GM23248 (cell line): ENCODE data around the gene MAP6. TPM values are rescaled to one million over a fixed set of nuclear protein-coding genes. Genes with fewer than 3 reads are reported as not detected.

ENCODE experiments used
- DNase-seq: peaks from one replicate; pipeline ENCODE4 v3.0.0-alpha.2; 2015
- H2AFZ ChIP-seq: fragments of 200-600 bp; sonication (generic); 2 replicates; pipeline ENCODE4 v1.6.1; 2016; ENCODE audit warnings: antibody characterized with exemption
- H3F3A ChIP-seq: fragments of 200-600 bp; sonication (generic); 2 replicates; pipeline ENCODE4 v1.6.1; 2016; ENCODE audit warnings: mild to moderate bottlenecking, antibody characterized with exemption, mixed run types; ENCODE audit not compliant: insufficient read depth
- H3K27ac ChIP-seq: fragments of 200-600 bp; sonication (generic); 2 replicates; pipeline ENCODE4 v1.5.1; 2016; ENCODE audit warnings: mild to moderate bottlenecking
- H3K27me3 ChIP-seq: fragments of 200-600 bp; sonication (generic); replicated peaks from 2 replicates; pipeline ENCODE4 v1.6.1; 2016; ENCODE audit warnings: mild to moderate bottlenecking; ENCODE audit not compliant: insufficient read depth
- H3K36me3 ChIP-seq: fragments of 200-600 bp; sonication (generic); 2 replicates; pipeline ENCODE4 v1.6.1; 2016; ENCODE audit warnings: low read depth, mild to moderate bottlenecking
- H3K4me1 ChIP-seq: fragments of 200-600 bp; sonication (generic); 2 replicates; pipeline ENCODE4 v1.6.1; 2016; ENCODE audit warnings: mild to moderate bottlenecking; ENCODE audit not compliant: insufficient read depth
- H3K4me2 ChIP-seq: fragments of 200-600 bp; sonication (generic); one replicate; pipeline ENCODE4 v1.6.1; 2016; ENCODE audit warnings: mild to moderate bottlenecking; ENCODE audit not compliant: unreplicated experiment
- H3K4me3 ChIP-seq: fragments of 200-600 bp; sonication (generic); 2 replicates; pipeline ENCODE4 v1.5.1; 2016; ENCODE audit warnings: mild to moderate bottlenecking
- H3K79me2 ChIP-seq: fragments of 200-600 bp; sonication (generic); 2 replicates; pipeline ENCODE4 v1.6.1; 2016; ENCODE audit warnings: mild to moderate bottlenecking; ENCODE audit not compliant: insufficient read depth
- H3K9ac ChIP-seq: fragments of 200-600 bp; sonication (generic); 2 replicates; pipeline ENCODE4 v1.6.1; 2016; ENCODE audit warnings: mild to moderate bottlenecking
- H3K9me2 ChIP-seq: fragments of 200-600 bp; sonication (generic); 2 replicates; pipeline ENCODE4 v1.6.1; 2016; ENCODE audit warnings: mixed run types, mild to moderate bottlenecking, moderate library complexity; ENCODE audit not compliant: insufficient read depth
- H3K9me3 ChIP-seq: fragments of 200-600 bp; sonication (generic); one replicate; pipeline ENCODE4 v1.6.1; 2017; ENCODE audit warnings: low read depth
- H4K20me1 ChIP-seq: fragments of 200-600 bp; sonication (generic); 2 replicates; pipeline ENCODE4 v1.6.0; 2016; ENCODE audit not compliant: insufficient read depth
- EZH2 ChIP-seq: fragments of 200-600 bp; sonication (generic); IDR thresholded peaks from 2 replicates; pipeline ENCODE4 v1.6.1; 2018; ENCODE audit warnings: antibody characterized with exemption, mild to moderate bottlenecking; ENCODE audit not compliant: insufficient read depth, poor library complexity, severe bottlenecking
- EZH2phosphoT487 ChIP-seq: fragments of 200-600 bp; sonication (generic); IDR thresholded peaks from 2 replicates; pipeline ENCODE4 v1.6.1; 2018; ENCODE audit warnings: antibody characterized with exemption, moderate library complexity, mild to moderate bottlenecking, low read depth; ENCODE audit not compliant: insufficient read depth
- WGBS, 2 experiments: methylation state at CpG; one replicate each; pipeline ENCODE4 v1.1.6; 2015 to 2017; ENCODE audit warnings: low lambda C conversion rate in 2 of 2, low coverage in 1 of 2; ENCODE audit errors: missing lambda C conversion rate in 2 of 2; 5-methylcytosine and 5-hydroxymethylcytosine counted together
- in situ Hi-C: fragments of 300-500 bp; cut with MboI; formaldehyde crosslinking; loops from 2 replicates; pipeline ENCODE4 v1.15.0; 2020
- polyA plus RNA-seq: library from polyadenylated mRNA; unstranded; fragments of >200 nt; fragmentation: Nextera tagmentation; extraction: Ambion mirVana; gene quantifications from 2 replicates; pipeline ENCODE4 v1.2.1, GENCODE V29; 2016
- total RNA-seq: library from RNA; depleted of rRNA; stranded (reverse); fragments of >200 nt; shearing (Covaris generic); gene quantifications from 2 replicates; pipeline ENCODE4 v1.2.3, GENCODE V29; 2014

MAP6 gene
- total and polyA plus RNA-seq, 2 experiments from 2014 or later, result 3.4 to 5.2 TPM

DNA sequence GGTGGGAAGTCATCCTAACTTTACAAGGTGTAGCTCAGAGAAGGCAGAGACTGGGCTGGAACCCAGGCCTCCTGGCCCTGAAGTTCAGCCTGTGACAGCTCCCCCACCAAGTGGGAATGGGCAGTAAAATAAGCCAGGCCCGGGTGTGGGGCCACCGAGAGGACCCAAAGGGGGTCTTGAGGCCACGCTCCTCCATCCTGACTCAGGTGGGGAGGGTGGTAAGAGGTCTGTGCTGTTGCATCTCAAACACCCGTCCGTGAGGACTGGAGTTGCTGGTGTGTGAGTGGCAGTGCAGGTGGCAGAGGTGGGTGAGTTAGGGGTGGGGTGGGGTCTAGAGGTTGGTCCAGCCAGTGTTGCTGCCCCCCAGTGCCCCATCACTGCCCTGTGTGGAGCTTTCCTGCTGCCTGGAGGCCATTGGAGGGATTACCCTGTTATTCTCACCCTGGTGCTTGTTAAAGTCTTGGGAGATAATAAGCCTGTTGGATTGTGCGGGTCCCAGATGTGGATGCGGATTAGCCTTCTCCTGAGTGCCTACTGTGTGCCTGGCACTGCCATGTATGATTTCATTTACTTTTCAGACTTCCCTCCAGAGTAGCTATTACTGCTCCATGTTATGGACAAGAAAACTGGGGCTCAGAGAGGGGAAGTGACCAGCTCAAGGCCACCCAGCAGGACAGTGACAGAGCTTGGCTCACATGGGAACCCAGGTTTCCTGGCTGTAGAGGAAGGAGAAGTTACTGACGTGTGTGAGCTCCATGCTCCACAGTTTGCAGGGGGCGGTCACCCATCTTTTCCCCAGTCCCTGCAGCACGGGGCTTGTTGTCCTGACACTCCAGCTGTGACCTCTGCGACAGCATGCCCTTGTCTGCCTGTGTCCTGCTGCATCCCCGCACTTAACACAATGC lies 93.9 kb downstream of the MAP6 start:
- in situ Hi-C loops, result no loop called here
- 61 to 66% methylated on average over 12 of the region's 12 CpGs for WGBS, 2 experiments
- H3K27me3 ChIP-seq, result no peaks in the 10 kb centered on the region
- no peak overlapping the region for H2AFZ ChIP-seq
- H3K79me2 ChIP-seq, result peaks cover 24% of the 10 kb centered on the region
- peaks cover 19% of the 10 kb centered on the region; the same call in 1 of the 2 replicates for H4K20me1 ChIP-seq
- no peak overlapping the region for H3K4me2 ChIP-seq
- TF ChIP-seq EZH2phosphoT487 (no peak), EZH2 (no peak)
- no peaks in the 10 kb centered on the region for H3K9me3 ChIP-seq
- H3K9me2 ChIP-seq, result no peaks in the 10 kb centered on the region
- H3K4me1 ChIP-seq, result 0 out of 2 replicates have a peak, but pooled peaks cover 5% of the 10 kb centered on the region
- H3K36me3 ChIP-seq, result peaks cover 42% of the 10 kb centered on the region
- H3K27ac ChIP-seq, result peak overlapping the region; percentile 29; the same call in 1 of the 2 replicates
- DNase-seq, result no peak
- peaks cover 78% of the 10 kb centered on the region for H3F3A ChIP-seq
- H3K4me3 ChIP-seq, result no peak overlapping the region
- H3K9ac ChIP-seq, result no peak overlapping the region

DNA sequence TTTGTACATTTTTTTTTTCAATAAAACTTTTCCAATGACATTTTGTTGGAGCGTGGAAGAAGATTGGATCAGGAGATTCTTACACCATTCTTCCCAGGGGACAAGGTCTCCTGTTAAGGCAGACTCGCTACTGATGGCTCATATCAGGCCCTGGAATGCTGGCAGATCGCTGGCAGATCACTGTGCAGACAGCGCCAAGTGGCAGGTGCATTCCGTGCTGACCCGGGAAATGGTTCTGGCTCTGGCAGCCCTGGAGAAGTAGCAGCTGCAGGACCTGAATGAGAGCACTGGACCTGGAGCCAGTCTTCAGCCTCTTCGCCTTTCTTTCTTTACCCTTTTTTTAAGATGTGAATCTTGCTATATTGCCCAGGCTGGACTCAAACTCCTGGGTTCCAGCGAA lies 96.1 kb downstream of the MAP6 start:
- Histone ChIP-seq H3K9me2 (no peaks in the 10 kb centered on the region), H3K4me3 (no peak overlapping the region), H3K27me3 (no peaks in the 10 kb centered on the region), H2AFZ (no peak overlapping the region), H3K9ac (0 out of 2 replicates have a peak overlapping the region, but pooled peaks have one; percentile 13), H3K27ac (peak overlapping the region; percentile 7; the same call in 1 of the 2 replicates), H4K20me1 (peaks cover 30% of the 10 kb centered on the region), H3K4me1 (peaks cover 13% of the 10 kb centered on the region), H3F3A (peaks cover 92% of the 10 kb centered on the region), H3K36me3 (peaks cover 60% of the 10 kb centered on the region), H3K4me2 (no peak overlapping the region), H3K9me3 (no peaks in the 10 kb centered on the region), H3K79me2 (peaks cover 46% of the 10 kb centered on the region)
- 70 to 75% methylated on average over 8 of the region's 8 CpGs for WGBS, 2 experiments
- TF ChIP-seq EZH2phosphoT487 (no peak), EZH2 (no peak)
- DNase-seq, result no peak
- in situ Hi-C loops, result no loop called here

DNA sequence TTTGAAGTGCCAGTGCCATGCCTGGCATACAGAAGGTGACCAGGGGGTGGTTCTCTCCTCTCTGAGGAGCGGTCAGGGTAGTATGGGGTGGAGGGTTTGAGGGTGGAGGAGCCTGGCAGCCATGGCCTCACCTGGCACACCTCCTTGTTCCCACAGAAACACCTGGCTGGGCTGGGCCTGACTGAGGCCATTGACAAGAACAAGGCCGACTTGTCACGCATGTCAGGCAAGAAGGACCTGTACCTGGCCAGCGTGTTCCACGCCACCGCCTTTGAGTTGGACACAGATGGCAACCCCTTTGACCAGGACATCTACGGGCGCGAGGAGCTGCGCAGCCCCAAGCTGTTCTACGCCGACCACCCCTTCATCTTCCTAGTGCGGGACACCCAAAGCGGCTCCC lies 97.2 kb downstream of the MAP6 start:
- in situ Hi-C loops, result no loop called here
- no peak for TF ChIP-seq EZH2phosphoT487
- no peak for TF ChIP-seq EZH2
- Histone ChIP-seq H3K9me2 (no peaks in the 10 kb centered on the region), H3K4me1 (peaks cover 21% of the 10 kb centered on the region), H3K36me3 (peaks cover 71% of the 10 kb centered on the region), H3K27ac (peak overlapping the region; percentile 6; the same call in 1 of the 2 replicates), H3K27me3 (no peaks in the 10 kb centered on the region), H3K4me2 (no peak overlapping the region), H3K79me2 (peaks cover 57% of the 10 kb centered on the region), H3K4me3 (no peak overlapping the region), H2AFZ (no peak overlapping the region), H3K9me3 (no peaks in the 10 kb centered on the region), H3F3A (peaks cover 95% of the 10 kb centered on the region), H3K9ac (no peak overlapping the region), H4K20me1 (peaks cover 30% of the 10 kb centered on the region)
- DNase-seq, result no peak
- 92 to 94% methylated on average over 14 of the region's 14 CpGs for whole genome bisulfite sequencing, 2 experiments

DNA sequence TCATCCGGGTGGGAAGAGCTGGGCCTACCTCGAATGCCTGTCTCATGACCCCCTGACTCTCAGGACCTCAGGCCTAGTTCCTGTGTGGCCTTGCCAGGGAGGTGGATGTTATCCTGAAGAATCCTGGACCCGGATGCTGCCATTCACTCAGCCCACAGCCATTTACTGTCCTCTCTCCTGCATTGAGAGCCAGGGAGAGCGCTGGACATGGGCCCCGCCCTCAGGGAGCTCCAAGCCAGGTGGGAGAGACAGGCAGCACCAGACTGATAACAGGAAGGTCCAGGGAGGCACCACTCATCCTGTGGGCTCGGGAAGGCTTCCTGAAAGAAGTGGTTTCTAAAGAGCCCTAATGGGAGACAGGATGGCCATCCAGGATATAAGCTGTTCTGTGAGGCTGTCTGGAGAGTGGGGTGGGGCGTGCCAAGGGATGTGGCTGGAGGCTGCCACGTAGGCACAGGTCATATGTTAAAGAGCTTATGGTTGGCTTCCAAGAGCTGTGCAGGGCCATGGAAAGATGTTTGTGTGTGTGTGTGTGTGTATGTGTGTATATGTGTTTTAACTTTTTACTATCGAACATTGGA lies 98.2 kb downstream of the MAP6 start:
- Histone ChIP-seq H3K27me3 (no peaks in the 10 kb centered on the region), H2AFZ (no peak overlapping the region), H3K4me1 (peaks cover 26% of the 10 kb centered on the region), H3K9me3 (no peaks in the 10 kb centered on the region), H3K9me2 (no peaks in the 10 kb centered on the region), H3K9ac (peak overlapping the region; percentile 33; the same call in 1 of the 2 replicates), H3K79me2 (peaks cover 67% of the 10 kb centered on the region), H3K4me3 (no peak overlapping the region), H3K27ac (peak overlapping the region; percentile 4; the same call in 1 of the 2 replicates), H3K36me3 (peaks cover 71% of the 10 kb centered on the region), H3F3A (peaks cover 92% of the 10 kb centered on the region), H4K20me1 (peaks cover 30% of the 10 kb centered on the region), H3K4me2 (no peak overlapping the region)
- in situ Hi-C loops, result no loop called here
- WGBS, 2 experiments, result 65 to 78% methylated on average over 8 to 9 of the region's 9 CpGs
- no peak for DNase-seq
- no peak for TF ChIP-seq EZH2
- no peak for TF ChIP-seq EZH2phosphoT487
